ENCODE data around the gene RNF8.

- TF ChIP-seq POLR2AphosphoS5 (IDR thresholded peaks at IDR 0.05; ENCODE audit: low read depth, low read length) (no peak), SPI1 (IDR thresholded peaks at IDR 0.05; ENCODE audit: low read depth, low read length) (no peak), POLR2A (IDR thresholded peaks at IDR 0.05; ENCODE audit: low read depth, low read length) (no peak), TAF1 (IDR thresholded peaks at IDR 0.05; ENCODE audit: low read depth, low read length) (no peak), PAX5 (IDR thresholded peaks at IDR 0.05; ENCODE audit: insufficient read depth, low read length, severe bottlenecking) (no peak), POU2F2 (IDR thresholded peaks at IDR 0.05; ENCODE audit: low read depth, low read length) (no peak)
These were observed 49.0 kb upstream of the RNF8 start for GRCh38 chr6:37304766-37305165.
